Stimulated activated CD8-positive, alpha-beta memory T cell treated with anti-CD3 and anti-CD28 coated beads, Interleukin-7, amount 100 ng/mL, for 1 hour (primary cell): ENCODE measurements around the gene KIF5B.

Experiments
- DNase-seq, 2 donors: peaks; one replicate each; pipeline ENCODE4 v3.0.0-alpha.2; 2020; ENCODE audit warnings: low read depth in 2 of 2

KIF5B gene

GRCh38 chr10:31961277-31962074 lies 94.7 kb downstream of the KIF5B start:
- no peak for DNase-seq

- no peak for DNase-seq
Measured at GRCh38 chr10:31959461-31960173, 96.6 kb downstream of the KIF5B start.
